HG03045 (cell line): ENCODE results near the gene PLPPR3.
"Not testable (repeated sequence)": the region's sequence is repeated elsewhere in the genome, so short reads cannot be mapped to it uniquely, and the experiment has no call there.

Experiments
- ATAC-seq: cut with Tn5 transposase; IDR thresholded peaks from one replicate; pipeline ENCODE4 v1.9.1; 2021; ENCODE audit warnings: mild to moderate bottlenecking, moderate library complexity; ENCODE audit not compliant: unreplicated experiment

Gene PLPPR3

GRCh38 chr19:853614-854220 lies 32.0 kb upstream of the PLPPR3 start:
- ATAC-seq = not testable (repeated sequence)

GRCh38 chr19:853014-853585 lies 31.3 kb upstream of the PLPPR3 start:
- ATAC-seq = no peak

GRCh38 chr19:852136-853013 lies 30.6 kb upstream of the PLPPR3 start, which contains the start of gene ELANE:
Gene ELANE (plus strand): TSS chr19:852303. CDS start chr19:852329, 26 bp downstream.
- no peak for ATAC-seq

- no peak for ATAC-seq
Measured at GRCh38 chr19:850979-851335, 29.2 kb upstream of the PLPPR3 start.

DNA sequence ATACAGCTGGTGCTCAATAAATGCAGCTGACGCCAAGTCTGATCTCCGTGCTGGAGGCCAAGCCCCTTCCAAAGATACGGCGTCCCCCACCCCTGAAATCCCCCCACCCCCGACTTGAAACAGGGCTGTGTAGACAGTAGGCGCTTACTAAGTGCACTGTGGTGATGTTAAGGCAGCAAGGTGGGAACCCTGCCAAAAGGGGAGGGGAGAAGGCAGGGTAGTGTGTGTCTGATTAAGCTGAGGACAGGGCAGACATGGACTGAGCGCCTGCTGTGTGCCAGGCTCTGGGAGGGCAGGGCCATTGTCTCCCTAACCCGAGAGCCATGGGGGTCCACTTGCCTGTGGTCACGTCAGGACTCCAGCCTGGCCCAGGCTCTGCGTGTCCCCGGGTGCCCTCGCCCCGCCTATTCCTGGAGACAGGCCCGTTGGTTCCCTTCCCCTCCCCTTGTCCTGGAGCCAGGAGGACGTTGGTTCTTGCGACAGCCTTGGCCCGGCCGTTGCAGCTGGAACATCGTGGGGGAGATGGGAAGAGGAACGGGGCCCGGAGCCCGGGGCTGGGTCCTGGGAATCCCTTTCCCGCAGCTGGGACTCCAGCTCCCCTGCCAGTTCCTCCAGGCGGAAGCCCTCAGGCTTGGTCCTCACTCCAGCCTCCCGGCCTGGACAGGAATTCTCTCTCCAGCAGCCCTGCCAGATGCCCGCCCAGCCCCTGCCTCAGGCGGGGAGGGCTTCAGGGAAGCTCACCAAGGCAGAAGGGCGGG lies 28.6 kb upstream of the PLPPR3 start:
- ATAC-seq = no peak

DNA sequence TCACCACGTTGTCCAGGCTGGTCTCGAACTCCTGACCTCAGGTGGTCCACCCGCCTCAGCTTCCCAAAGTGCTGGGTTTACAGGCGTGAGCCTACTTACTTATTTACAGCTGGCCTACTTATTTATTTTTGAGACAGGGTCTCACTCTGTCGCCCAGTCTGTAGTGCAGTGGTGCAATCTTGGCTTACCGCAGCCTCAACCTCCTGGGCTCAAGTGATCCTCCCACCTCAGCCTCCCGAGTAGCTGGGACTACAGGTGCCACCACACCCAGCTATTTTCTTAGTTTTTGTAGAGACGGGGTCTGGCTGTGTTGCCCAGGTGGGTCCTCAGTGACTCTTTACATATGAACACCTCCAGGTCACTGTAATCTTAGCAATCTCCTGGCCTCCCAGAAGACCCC lies 27.4 kb upstream of the PLPPR3 start:
- not testable (repeated sequence) for ATAC-seq

DNA sequence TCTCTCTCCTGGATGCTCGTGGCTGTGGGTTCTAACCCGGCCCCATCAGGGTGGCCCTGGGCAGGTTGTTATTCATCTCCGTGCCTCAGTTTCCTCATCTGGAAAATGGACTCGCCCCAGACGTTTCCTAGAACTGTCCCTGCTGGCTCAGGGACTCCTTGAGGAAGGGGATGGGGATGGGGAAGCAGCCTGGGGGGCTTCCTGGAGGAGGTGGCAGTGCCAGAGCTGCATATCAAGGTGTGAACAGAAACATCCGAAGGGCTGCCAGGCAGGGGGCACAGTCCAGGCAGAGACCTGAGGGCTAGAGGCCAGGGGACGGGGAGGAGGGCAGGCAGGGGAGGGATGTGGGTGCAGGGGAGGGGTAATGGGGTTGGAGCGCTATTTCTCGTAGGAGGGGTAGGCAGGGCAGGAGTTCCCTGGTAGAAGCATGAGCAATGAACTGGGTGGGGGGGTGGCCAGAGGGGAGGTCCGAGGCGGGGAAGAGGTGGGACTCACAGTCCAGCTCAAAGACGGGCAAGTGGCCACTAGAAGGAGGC lies 26.7 kb upstream of the PLPPR3 start:
- no peak for ATAC-seq

DNA sequence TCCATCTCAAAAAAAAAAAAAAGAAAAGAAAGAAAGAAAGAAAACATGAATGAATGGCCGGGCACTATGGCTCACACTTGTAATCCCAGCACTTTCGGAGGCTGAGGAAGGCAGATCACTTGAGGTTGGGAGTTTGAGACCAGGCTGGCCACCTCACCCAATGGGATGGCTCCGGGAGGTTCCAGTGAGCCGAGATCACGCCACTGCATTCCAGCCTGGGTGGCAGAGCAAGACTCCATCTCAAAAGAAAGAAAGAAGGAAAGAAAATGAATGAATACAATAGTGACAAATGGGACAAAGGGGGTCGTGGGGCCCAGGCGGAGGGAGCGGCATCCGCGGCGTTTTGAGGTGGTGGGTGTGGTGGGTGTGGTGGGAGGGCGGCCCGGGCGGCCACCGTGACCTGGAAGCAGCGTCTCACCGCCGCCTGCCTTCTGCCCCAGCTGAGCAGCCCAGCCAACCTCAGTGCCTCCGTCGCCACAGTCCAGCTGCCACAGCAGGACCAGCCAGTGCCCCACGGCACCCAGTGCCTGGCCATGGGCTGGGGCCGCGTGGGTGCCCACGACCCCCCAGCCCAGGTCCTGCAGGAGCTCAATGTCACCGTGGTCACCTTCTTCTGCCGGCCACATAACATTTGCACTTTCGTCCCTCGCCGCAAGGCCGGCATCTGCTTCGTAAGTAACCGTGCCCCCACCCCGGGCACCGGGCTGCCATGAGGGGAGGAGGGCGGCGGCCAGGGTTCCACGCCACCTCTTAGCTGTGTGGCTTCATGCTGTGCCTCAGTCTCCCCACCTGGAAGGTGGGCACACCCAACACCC lies 24.2 kb upstream of the PLPPR3 start:
- ATAC-seq = no peak

DNA sequence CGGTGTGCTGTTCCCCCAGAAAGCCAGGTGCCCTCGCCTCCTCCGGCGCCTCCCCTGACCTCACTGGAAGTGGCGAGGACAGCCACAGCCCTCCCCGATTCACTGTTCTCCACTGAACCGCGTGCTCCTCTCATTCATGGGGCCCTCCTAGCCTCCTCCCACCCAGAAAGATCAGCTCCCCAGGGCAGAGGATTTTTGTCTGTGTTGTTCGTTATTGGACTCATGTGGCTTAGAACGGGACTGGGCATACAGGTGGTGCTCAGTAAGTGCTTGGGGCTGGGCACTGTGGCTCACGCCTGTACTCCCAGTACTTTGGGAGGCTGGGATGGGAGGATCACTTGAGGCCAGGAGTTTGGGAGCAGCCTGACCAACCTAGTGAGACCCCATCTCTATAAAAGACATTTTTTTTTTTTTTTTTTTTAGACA lies 22.8 kb upstream of the PLPPR3 start:
- ATAC-seq = no peak

GRCh38 chr19:843836-844545 lies 22.2 kb upstream of the PLPPR3 start:
- no peak for ATAC-seq

- ATAC-seq = no peak
Measured at GRCh38 chr19:843180-843835, 21.6 kb upstream of the PLPPR3 start.

DNA sequence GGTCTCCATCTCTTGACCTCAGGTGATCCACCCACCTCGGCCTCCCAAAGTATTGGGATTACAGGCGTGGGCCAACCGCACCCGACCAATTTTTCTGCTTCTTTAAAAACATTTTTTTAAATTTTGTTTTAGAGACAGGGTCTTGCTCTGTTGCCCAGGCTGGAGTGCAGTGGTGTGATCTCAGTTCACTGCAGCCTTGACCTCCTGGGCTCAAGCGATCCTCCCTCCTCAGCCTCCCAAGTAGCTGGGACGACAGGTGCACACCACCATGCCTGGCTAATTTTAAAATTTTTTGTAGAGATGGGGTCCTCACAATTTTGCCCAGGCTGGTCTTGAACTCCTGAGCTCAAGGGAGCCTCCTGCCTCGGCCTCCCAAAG lies 21.0 kb upstream of the PLPPR3 start:
- ATAC-seq = not testable (repeated sequence)

GRCh38 chr19:840519-841206 lies 18.9 kb upstream of the PLPPR3 start, which contains the start of gene PRTN3:
Gene PRTN3 (plus strand): TSS chr19:840999. CDS start chr19:841009, 10 bp downstream.
- no peak for ATAC-seq

DNA sequence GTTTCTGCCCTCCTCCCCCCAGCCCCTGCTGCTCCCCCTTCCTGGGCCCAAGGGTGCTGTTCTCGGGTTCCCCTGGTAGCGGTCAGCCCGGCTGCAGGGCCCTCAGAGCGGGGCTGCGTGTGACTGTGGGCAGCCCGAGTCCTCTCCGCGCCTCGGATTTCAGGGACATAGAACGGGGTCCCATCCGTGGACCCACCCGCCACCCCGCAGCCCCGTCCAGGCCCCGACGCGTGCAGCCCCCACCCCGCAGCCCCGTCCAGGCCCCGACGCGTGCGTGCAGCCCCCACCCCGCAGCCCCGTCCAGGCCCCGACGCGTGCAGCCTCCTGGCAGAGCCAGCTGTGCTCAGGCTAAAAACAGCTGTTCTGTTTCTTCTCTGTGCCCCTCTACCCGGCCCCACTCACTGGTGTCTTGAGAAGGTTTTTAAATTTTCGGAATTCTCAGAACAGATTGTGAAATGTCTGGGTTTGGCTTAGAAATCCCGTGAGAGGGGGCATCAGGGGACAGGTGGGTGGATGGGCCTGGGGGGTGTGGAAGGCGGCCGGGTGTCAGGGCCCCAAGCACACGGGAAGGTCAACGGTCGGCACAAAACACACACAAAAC lies 13.6 kb upstream of the PLPPR3 start:
- no peak for ATAC-seq

DNA sequence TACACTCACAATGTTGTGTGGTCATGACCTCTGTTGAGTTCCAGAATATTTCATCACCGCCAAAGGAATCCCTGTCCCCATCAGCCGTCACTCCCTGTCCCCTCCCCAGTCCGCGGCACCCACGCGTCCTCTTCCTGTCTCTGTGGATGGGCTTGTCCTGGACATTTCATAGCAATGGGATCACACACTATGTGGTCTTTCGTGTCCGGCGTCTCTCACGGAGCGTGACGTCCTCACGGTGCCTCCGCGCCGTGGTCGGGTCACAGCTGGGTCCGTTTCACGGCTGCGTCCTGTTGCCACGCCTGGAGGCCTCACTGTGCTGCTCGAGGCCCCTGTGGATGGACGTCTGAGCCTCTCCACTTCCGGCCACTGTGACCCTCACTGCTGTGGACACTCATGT lies 12.5 kb upstream of the PLPPR3 start:
- no peak for ATAC-seq

DNA sequence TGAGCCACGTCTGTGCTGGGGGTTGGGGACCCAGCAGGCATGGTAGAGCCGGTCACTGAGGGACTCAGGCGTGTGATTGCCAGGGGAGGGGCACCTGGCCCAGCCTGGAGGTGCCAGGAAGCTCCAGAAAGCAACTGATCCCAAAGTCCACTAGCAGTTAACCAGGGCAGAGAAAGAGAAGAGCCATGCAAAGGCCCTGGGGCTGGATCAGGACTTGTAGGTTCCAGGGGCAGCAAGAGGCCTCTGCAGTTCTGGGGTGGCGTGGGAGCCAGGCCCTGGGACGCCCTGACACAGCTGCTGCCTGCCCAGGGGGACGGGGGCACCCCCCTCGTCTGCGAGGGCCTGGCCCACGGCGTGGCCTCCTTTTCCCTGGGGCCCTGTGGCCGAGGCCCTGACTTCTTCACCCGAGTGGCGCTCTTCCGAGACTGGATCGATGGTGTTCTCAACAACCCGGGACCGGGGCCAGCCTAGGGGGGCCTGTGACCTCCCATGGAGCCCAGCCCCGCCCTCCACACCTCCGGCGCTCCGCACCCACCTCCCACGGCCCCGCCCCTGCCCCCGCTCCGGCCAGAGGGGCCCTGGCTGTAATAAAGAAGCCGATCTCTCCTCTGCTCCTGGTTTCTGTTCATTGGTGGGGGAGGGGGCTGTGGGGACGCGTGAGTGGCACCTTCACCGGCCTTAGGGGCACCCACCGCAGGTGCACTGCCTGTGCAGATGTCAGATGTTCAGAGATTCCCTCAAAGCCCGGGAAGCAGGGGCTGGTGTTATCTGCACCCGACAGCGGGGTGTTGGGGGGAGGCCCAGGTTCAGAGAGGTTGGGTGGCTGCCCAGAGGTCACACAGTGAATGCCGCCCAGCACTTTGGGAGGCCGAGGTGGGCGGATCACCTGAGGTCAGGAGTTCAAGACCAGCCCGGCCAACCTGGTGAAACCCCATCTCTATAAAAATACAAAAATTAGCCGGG lies 9.9 kb upstream of the PLPPR3 start:
- no peak for ATAC-seq
